ENCODE data around the gene TMEM131. TPM values are rescaled to one million over a fixed set of nuclear protein-coding genes. Genes with fewer than 3 reads are reported as not detected.

The TMEM131 gene
- total and polyA plus RNA-seq, 2 experiments from 2014 or later, result 9.2 to 22.7 TPM

DNA sequence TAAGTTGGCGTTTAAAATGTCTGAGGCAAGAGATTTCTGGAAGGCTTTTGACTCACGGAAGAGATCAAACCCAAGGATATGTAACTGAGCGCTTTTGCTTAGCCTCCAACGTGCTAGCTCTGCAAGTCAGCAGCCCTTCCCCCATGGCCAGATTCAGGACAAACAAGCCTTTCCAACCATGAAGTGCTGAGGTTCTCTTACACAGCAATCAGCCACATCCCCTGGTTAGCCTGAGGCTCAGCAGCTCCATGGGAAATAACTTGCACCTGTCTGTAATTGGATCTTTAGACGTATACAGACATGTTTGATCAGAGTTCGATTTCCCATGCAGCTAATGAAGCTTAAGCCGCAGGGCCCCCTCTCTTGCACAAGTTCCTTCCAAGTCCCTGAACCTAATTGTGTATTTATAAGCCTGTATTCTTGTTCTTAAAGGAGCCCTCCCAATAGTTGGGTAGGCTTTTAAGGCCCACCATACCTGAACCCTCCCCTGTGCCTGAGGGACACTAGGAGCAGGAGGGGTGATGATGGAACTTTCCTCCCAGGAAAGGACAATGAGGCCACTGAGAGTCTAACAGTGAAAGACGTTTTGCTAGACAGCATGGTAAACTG lies 2.1 kb upstream of the TMEM131 start:
- no peak for TF ChIP-seq ZNF114 (CRISPR knock-in tag; IDR thresholded peaks at IDR 0.05)
- TF ChIP-seq, protein P1, sequence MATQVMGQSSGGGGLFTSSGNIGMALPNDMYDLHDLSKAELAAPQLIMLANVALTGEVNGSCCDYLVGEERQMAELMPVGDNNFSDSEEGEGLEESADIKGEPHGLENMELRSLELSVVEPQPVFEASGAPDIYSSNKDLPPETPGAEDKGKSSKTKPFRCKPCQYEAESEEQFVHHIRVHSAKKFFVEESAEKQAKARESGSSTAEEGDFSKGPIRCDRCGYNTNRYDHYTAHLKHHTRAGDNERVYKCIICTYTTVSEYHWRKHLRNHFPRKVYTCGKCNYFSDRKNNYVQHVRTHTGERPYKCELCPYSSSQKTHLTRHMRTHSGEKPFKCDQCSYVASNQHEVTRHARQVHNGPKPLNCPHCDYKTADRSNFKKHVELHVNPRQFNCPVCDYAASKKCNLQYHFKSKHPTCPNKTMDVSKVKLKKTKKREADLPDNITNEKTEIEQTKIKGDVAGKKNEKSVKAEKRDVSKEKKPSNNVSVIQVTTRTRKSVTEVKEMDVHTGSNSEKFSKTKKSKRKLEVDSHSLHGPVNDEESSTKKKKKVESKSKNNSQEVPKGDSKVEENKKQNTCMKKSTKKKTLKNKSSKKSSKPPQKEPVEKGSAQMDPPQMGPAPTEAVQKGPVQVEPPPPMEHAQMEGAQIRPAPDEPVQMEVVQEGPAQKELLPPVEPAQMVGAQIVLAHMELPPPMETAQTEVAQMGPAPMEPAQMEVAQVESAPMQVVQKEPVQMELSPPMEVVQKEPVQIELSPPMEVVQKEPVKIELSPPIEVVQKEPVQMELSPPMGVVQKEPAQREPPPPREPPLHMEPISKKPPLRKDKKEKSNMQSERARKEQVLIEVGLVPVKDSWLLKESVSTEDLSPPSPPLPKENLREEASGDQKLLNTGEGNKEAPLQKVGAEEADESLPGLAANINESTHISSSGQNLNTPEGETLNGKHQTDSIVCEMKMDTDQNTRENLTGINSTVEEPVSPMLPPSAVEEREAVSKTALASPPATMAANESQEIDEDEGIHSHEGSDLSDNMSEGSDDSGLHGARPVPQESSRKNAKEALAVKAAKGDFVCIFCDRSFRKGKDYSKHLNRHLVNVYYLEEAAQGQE (IDR thresholded peaks at IDR 0.05; ENCODE audit: unreplicated experiment), result no peak
- no peak for TF ChIP-seq EZH2phosphoT487 (IDR thresholded peaks at IDR 0.05; ENCODE audit: unreplicated experiment)
- no peak for TF ChIP-seq POLR2AphosphoS5 (IDR thresholded peaks at IDR 0.05; ENCODE audit: low read depth)
- TF ChIP-seq, protein P2, sequence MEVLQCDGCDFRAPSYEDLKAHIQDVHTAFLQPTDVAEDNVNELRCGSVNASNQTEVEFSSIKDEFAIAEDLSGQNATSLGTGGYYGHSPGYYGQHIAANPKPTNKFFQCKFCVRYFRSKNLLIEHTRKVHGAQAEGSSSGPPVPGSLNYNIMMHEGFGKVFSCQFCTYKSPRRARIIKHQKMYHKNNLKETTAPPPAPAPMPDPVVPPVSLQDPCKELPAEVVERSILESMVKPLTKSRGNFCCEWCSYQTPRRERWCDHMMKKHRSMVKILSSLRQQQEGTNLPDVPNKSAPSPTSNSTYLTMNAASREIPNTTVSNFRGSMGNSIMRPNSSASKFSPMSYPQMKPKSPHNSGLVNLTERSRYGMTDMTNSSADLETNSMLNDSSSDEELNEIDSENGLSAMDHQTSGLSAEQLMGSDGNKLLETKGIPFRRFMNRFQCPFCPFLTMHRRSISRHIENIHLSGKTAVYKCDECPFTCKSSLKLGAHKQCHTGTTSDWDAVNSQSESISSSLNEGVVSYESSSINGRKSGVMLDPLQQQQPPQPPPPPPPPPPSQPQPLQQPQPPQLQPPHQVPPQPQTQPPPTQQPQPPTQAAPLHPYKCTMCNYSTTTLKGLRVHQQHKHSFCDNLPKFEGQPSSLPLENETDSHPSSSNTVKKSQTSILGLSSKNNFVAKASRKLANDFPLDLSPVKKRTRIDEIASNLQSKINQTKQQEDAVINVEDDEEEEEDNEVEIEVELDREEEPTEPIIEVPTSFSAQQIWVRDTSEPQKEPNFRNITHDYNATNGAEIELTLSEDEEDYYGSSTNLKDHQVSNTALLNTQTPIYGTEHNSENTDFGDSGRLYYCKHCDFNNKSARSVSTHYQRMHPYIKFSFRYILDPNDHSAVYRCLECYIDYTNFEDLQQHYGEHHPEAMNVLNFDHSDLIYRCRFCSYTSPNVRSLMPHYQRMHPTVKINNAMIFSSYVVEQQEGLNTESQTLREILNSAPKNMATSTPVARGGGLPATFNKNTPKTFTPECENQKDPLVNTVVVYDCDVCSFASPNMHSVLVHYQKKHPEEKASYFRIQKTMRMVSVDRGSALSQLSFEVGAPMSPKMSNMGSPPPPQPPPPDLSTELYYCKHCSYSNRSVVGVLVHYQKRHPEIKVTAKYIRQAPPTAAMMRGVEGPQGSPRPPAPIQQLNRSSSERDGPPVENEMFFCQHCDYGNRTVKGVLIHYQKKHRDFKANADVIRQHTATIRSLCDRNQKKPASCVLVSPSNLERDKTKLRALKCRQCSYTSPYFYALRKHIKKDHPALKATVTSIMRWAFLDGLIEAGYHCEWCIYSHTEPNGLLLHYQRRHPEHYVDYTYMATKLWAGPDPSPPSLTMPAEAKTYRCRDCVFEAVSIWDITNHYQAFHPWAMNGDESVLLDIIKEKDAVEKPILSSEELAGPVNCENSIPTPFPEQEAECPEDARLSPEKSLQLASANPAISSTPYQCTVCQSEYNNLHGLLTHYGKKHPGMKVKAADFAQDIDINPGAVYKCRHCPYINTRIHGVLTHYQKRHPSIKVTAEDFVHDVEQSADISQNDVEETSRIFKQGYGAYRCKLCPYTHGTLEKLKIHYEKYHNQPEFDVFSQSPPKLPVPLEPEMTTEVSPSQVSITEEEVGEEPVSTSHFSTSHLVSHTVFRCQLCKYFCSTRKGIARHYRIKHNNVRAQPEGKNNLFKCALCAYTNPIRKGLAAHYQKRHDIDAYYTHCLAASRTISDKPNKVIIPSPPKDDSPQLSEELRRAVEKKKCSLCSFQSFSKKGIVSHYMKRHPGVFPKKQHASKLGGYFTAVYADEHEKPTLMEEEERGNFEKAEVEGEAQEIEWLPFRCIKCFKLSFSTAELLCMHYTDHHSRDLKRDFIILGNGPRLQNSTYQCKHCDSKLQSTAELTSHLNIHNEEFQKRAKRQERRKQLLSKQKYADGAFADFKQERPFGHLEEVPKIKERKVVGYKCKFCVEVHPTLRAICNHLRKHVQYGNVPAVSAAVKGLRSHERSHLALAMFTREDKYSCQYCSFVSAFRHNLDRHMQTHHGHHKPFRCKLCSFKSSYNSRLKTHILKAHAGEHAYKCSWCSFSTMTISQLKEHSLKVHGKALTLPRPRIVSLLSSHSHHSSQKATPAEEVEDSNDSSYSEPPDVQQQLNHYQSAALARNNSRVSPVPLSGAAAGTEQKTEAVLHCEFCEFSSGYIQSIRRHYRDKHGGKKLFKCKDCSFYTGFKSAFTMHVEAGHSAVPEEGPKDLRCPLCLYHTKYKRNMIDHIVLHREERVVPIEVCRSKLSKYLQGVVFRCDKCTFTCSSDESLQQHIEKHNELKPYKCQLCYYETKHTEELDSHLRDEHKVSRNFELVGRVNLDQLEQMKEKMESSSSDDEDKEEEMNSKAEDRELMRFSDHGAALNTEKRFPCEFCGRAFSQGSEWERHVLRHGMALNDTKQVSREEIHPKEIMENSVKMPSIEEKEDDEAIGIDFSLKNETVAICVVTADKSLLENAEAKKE (CRISPR knock-in tag; IDR thresholded peaks at IDR 0.05), result no peak
- TF ChIP-seq JUNB (IDR thresholded peaks at IDR 0.05; ENCODE audit: unreplicated experiment), result no peak
- no peak for TF ChIP-seq STAT1 (IDR thresholded peaks at IDR 0.05; ENCODE audit: unreplicated experiment)
- TF ChIP-seq, protein P3, sequence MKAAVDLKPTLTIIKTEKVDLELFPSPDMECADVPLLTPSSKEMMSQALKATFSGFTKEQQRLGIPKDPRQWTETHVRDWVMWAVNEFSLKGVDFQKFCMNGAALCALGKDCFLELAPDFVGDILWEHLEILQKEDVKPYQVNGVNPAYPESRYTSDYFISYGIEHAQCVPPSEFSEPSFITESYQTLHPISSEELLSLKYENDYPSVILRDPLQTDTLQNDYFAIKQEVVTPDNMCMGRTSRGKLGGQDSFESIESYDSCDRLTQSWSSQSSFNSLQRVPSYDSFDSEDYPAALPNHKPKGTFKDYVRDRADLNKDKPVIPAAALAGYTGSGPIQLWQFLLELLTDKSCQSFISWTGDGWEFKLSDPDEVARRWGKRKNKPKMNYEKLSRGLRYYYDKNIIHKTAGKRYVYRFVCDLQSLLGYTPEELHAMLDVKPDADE (IDR thresholded peaks at IDR 0.05), result no peak
- TF ChIP-seq, protein P4, sequence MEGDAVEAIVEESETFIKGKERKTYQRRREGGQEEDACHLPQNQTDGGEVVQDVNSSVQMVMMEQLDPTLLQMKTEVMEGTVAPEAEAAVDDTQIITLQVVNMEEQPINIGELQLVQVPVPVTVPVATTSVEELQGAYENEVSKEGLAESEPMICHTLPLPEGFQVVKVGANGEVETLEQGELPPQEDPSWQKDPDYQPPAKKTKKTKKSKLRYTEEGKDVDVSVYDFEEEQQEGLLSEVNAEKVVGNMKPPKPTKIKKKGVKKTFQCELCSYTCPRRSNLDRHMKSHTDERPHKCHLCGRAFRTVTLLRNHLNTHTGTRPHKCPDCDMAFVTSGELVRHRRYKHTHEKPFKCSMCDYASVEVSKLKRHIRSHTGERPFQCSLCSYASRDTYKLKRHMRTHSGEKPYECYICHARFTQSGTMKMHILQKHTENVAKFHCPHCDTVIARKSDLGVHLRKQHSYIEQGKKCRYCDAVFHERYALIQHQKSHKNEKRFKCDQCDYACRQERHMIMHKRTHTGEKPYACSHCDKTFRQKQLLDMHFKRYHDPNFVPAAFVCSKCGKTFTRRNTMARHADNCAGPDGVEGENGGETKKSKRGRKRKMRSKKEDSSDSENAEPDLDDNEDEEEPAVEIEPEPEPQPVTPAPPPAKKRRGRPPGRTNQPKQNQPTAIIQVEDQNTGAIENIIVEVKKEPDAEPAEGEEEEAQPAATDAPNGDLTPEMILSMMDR (conservative IDR thresholded peaks at IDR 0.05; ENCODE audit: low read depth in 2 of 2), result no peak
- TF ChIP-seq ZNF331 (CRISPR knock-in tag; IDR thresholded peaks at IDR 0.05; ENCODE audit: low read depth), result no peak
- TF ChIP-seq EZH2 (IDR thresholded peaks at IDR 0.05; ENCODE audit: low read depth, unreplicated experiment), result no peak
- Mint-ChIP-seq H3K36me3 (ENCODE audit: low read depth) (no peaks in the 10 kb centered on the region), H3K9me3 (peaks cover 4% of the 10 kb centered on the region; the same call in 1 of the 3 replicates), H3K4me1 (peaks cover 13% of the 10 kb centered on the region), H3K4me3 (no peak overlapping the region), H3K27me3 (ENCODE audit: insufficient read depth, low read depth, poor library complexity) (peaks cover 4% of the 10 kb centered on the region), H3K27ac (no peak overlapping the region)
- Histone ChIP-seq H3K9me2 (ENCODE audit: insufficient read depth) (no peaks in the 10 kb centered on the region), H4K20me1 (replicated peaks; ENCODE audit: insufficient read depth) (peaks cover 15% of the 10 kb centered on the region), H3F3A (replicated peaks; ENCODE audit: low read depth) (no peaks in the 10 kb centered on the region), H3K27me3 (ENCODE audit: insufficient read depth) (no peaks in the 10 kb centered on the region), H3K4me3 (no peak overlapping the region), H3K4me1 (ENCODE audit: insufficient read depth) (peaks cover 20% of the 10 kb centered on the region), H3K36me3 (ENCODE audit: insufficient read depth) (no peaks in the 10 kb centered on the region), H3K27ac (ENCODE audit: low read depth) (no peak overlapping the region), H3K4me2 (no peak overlapping the region), H3K79me2 (replicated peaks; ENCODE audit: insufficient read depth) (peaks cover 22% of the 10 kb centered on the region), H2AFZ (0 out of 2 replicates have a peak overlapping the region, but pooled peaks have one; percentile 18)
- ATAC-seq, result no peak
- DNase-seq (ENCODE audit: low spot score), result peak; percentile 5
